MM.1S (cell line): ENCODE data around the gene ATP4A.

Experiments used
- DNase-seq: peaks from one replicate; pipeline ENCODE4 v3.0.0-alpha.2; 2015
- H2AFZ ChIP-seq: fragments of 300-600 bp; sonication (generic); 2 replicates; pipeline ENCODE4 v1.6.0; 2016; ENCODE audit warnings: antibody characterized with exemption, low read length
- H3F3A ChIP-seq: fragments of 300-600 bp; sonication (generic); 2 replicates; pipeline ENCODE4 v1.6.1; 2016; ENCODE audit warnings: mild to moderate bottlenecking, antibody characterized with exemption, low read length, moderate library complexity, mixed read lengths; ENCODE audit not compliant: insufficient read depth
- H3K27ac ChIP-seq: fragments of 300-600 bp; sonication (generic); 2 replicates; pipeline ENCODE4 v1.5.1; 2016; ENCODE audit warnings: mild to moderate bottlenecking, low read length
- H3K27me3 ChIP-seq: fragments of 300-600 bp; sonication (generic); replicated peaks from 2 replicates; pipeline ENCODE4 v1.6.0; 2016; ENCODE audit warnings: low read length; ENCODE audit not compliant: insufficient read depth
- H3K36me3 ChIP-seq: fragments of 300-600 bp; sonication (generic); replicated peaks from 2 replicates; pipeline ENCODE4 v1.6.1; 2016; ENCODE audit warnings: mild to moderate bottlenecking, low read length, mixed read lengths; ENCODE audit not compliant: insufficient read depth
- H3K4me1 ChIP-seq: fragments of 300-600 bp; sonication (generic); 2 replicates; pipeline ENCODE4 v1.6.1; 2016; ENCODE audit warnings: low read length, mixed read lengths
- H3K4me2 ChIP-seq: fragments of 300-600 bp; sonication (generic); 2 replicates; pipeline ENCODE4 v1.6.0; 2016; ENCODE audit warnings: low read depth, low read length
- H3K4me3 ChIP-seq: fragments of 300-600 bp; sonication (generic); 2 replicates; pipeline ENCODE4 v1.5.1; 2016; ENCODE audit warnings: low read length, mixed read lengths
- H3K79me2 ChIP-seq: fragments of 300-600 bp; sonication (generic); 2 replicates; pipeline ENCODE4 v1.6.1; 2016; ENCODE audit warnings: mixed run types, low read length, mixed read lengths
- H3K9ac ChIP-seq: fragments of 300-600 bp; sonication (generic); 2 replicates; pipeline ENCODE4 v1.6.1; 2016; ENCODE audit warnings: low read length, mixed read lengths
- H3K9me2 ChIP-seq: fragments of 300-600 bp; sonication (generic); replicated peaks from 2 replicates; pipeline ENCODE4 v1.6.1; 2016; ENCODE audit warnings: mild to moderate bottlenecking, low read length, mixed read lengths; ENCODE audit not compliant: insufficient read depth
- H3K9me3 ChIP-seq: fragments of 300-600 bp; sonication (generic); replicated peaks from 2 replicates; pipeline ENCODE4 v1.6.1; 2016; ENCODE audit warnings: mild to moderate bottlenecking, low read length, mixed read lengths; ENCODE audit not compliant: insufficient read depth
- H4K20me1 ChIP-seq: fragments of 300-600 bp; sonication (generic); 2 replicates; pipeline ENCODE4 v1.6.1; 2016; ENCODE audit warnings: mild to moderate bottlenecking, low read length, moderate library complexity, mixed read lengths; ENCODE audit not compliant: insufficient read depth
- EZH2 ChIP-seq: fragments of 300-600 bp; sonication (generic); optimal IDR thresholded peaks from 2 replicates; pipeline ENCODE3; 2017; ENCODE audit warnings: low read depth, mild to moderate bottlenecking, antibody characterized with exemption, low read length, mixed read lengths
- EZH2phosphoT487 ChIP-seq: fragments of 300-600 bp; sonication (generic); IDR thresholded peaks from 2 replicates; pipeline ENCODE4 v1.6.1; 2018; ENCODE audit warnings: antibody characterized with exemption, low read length
- TF ChIP-seq, protein P1 (sequence below): fragments of 300-600 bp; sonication (generic); IDR thresholded peaks from 2 replicates; pipeline ENCODE4 v1.5.1; 2016; ENCODE audit warnings: antibody characterized with exemption, low read length, mixed read lengths

ATP4A gene

DNA sequence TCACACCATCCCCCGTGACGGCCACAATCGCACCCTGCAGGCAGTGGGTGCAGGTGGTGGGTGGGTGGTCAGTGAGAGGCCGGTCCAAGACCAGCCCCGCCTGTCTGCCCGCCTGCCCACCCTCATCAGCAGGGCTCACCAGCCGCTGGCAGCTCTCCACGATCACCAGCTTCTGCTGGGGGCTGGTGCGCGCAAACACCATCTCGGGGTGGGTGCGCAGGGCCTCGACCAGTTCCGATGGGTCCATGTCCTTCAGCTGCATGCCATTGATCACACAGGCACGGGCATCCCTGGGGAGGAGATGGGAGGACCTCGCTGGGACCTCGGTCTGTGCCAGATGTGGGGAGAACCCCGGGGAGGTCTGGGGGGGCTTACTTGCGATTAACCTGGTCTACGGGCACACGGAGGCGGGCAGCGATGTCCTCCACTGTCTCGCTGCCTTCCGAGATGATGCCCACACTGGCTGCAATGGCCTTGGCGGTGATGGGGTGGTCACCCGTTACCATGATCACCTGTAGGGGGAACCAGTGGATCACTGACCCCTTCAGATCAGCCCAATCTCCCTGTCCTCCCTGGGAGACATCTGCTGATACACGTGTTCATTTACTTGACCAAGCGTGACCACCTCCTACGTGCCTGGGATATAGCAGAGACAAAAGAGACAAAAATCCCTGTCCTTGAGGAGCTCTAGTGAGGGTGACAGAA, 8.0 kb downstream of the ATP4A start:
- Histone ChIP-seq H3K9me3 (no peaks in the 10 kb centered on the region), H4K20me1 (no peaks in the 10 kb centered on the region), H3K36me3 (no peaks in the 10 kb centered on the region), H3K9ac (no peak overlapping the region), H3K4me1 (no peaks in the 10 kb centered on the region), H3K27me3 (peaks cover 70% of the 10 kb centered on the region), H3K9me2 (no peaks in the 10 kb centered on the region), H2AFZ (no peak overlapping the region), H3K79me2 (no peaks in the 10 kb centered on the region), H3K4me2 (no peak overlapping the region), H3K27ac (no peak overlapping the region), H3K4me3 (no peak overlapping the region), H3F3A (no peaks in the 10 kb centered on the region)
- TF ChIP-seq, protein P1, sequence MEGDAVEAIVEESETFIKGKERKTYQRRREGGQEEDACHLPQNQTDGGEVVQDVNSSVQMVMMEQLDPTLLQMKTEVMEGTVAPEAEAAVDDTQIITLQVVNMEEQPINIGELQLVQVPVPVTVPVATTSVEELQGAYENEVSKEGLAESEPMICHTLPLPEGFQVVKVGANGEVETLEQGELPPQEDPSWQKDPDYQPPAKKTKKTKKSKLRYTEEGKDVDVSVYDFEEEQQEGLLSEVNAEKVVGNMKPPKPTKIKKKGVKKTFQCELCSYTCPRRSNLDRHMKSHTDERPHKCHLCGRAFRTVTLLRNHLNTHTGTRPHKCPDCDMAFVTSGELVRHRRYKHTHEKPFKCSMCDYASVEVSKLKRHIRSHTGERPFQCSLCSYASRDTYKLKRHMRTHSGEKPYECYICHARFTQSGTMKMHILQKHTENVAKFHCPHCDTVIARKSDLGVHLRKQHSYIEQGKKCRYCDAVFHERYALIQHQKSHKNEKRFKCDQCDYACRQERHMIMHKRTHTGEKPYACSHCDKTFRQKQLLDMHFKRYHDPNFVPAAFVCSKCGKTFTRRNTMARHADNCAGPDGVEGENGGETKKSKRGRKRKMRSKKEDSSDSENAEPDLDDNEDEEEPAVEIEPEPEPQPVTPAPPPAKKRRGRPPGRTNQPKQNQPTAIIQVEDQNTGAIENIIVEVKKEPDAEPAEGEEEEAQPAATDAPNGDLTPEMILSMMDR = peak; percentile 42
- no peak for TF ChIP-seq EZH2phosphoT487
- DNase-seq = no peak

DNA sequence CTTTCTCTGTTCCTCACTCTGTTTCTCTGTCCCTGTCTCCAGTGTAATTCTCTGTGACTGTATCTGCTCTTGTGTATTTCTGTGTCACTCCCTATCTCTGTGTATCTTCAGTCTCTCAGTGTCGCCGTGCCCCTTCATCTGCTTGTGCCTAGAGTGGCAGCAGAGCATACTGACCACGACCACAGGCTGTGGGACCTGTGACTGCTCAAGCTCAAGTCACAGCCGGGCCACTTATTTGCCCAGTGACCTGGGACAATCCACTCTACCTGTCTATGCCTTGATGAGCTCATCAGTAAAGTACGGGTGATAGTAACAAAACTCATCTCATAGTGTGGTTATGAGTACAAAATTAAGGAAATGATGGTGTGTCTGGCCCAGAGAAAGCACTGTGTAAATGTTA, 9.4 kb downstream of the ATP4A start:
- Histone ChIP-seq H3F3A (no peaks in the 10 kb centered on the region), H3K36me3 (no peaks in the 10 kb centered on the region), H3K27me3 (peaks cover 56% of the 10 kb centered on the region), H3K27ac (no peak overlapping the region), H4K20me1 (no peaks in the 10 kb centered on the region), H2AFZ (no peak overlapping the region), H3K9ac (no peak overlapping the region), H3K4me2 (no peak overlapping the region), H3K9me3 (no peaks in the 10 kb centered on the region), H3K9me2 (no peaks in the 10 kb centered on the region), H3K4me3 (no peak overlapping the region), H3K79me2 (no peaks in the 10 kb centered on the region), H3K4me1 (no peaks in the 10 kb centered on the region)
- TF ChIP-seq EZH2phosphoT487 (no peak), EZH2 (no peak)
- TF ChIP-seq, protein P1 = no peak
- DNase-seq = no peak

DNA sequence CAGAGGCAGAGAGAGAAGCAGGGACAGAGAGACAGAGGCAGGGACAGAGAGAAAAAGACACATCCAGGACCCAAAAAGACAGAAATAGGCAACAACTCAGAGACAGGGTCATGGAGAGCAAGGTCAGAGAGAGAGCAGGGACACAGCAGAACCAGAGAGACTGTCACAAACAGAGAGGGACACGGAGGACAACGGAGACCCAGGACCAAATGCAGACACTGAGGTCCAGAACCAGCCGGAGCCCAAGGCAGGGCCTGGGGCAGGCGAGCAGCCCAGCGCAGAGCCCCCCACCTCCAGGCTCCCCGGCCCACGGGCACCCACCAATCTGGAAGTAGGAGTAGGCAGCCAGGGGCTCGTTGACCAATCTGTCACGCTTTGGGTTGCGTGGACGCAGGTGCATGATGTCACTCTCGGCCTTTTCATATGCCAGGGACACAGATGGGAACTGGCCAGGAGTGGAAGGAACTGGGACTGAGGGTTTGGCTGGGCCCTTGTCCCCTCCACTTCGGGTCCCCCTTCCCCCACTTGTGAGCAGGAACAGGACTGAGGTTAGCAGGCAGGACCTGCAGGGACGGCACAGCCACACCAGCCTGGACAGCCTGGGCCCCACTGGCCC, 10.0 kb downstream of the ATP4A start:
- peaks cover 50% of the 10 kb centered on the region for H3K27me3 ChIP-seq
- H3K4me3 ChIP-seq = no peak overlapping the region
- TF ChIP-seq EZH2 = no peak
- no peak for DNase-seq
- H3K79me2 ChIP-seq = no peaks in the 10 kb centered on the region
- no peaks in the 10 kb centered on the region for H3K9me2 ChIP-seq
- H3K9me3 ChIP-seq = no peaks in the 10 kb centered on the region
- H3K4me2 ChIP-seq = no peak overlapping the region
- H2AFZ ChIP-seq = no peak overlapping the region
- no peaks in the 10 kb centered on the region for H4K20me1 ChIP-seq
- no peaks in the 10 kb centered on the region for H3F3A ChIP-seq
- H3K36me3 ChIP-seq = no peaks in the 10 kb centered on the region
- no peak overlapping the region for H3K27ac ChIP-seq
- H3K4me1 ChIP-seq = no peaks in the 10 kb centered on the region
- no peak overlapping the region for H3K9ac ChIP-seq
